Pancreas (tissue), 10 donors: ENCODE results near the gene MRC2. TPM values are rescaled to one million over a fixed set of nuclear protein-coding genes. Genes with fewer than 3 reads are reported as not detected.
A peak's percentile ranks its signal among the peaks of the same experiment; 100 is the strongest.

Experiments
- ATAC-seq, 4 donors: fragments of 200-7000 bp; cut with Tn5 transposase; one replicate each; pipeline versions ENCODE4 v1.8.0 to v1.9.1; 2020; ENCODE audit warnings: mild to moderate bottlenecking in 4 of 4, moderate library complexity in 4 of 4
- DNase-seq, 6 donors: peaks; one replicate each; pipeline ENCODE4 v3.0.0-alpha.2; 2020
- FAIRE-seq: peaks from 2 replicates; lab custom pipeline; 2012; peaks lifted over from hg19 to GRCh38; lab: Jason Lieb, UNC
- H3K27ac ChIP-seq, 4 donors: fragments of 200-600 bp; sonication (generic); 1 replicate in 3 of 4; 2 replicates in 1 of 4; pipeline versions ENCODE4 v1.5.0 to v1.8.0; 2020
- H3K27me3 ChIP-seq, 4 donors: fragments of 200-600 bp; one replicate each; pipeline ENCODE4 v1.8.0; 2021
- H3K36me3 ChIP-seq, 3 donors: fragments of 200-600 bp; sonication (generic) in 1 of 3; one replicate each; pipeline versions ENCODE4 v1.5.0 to v1.8.0; 2020 to 2021
- H3K4me1 ChIP-seq, 3 donors: fragments of 200-600 bp; one replicate each; pipeline ENCODE4 v1.8.0; 2021
- H3K4me3 ChIP-seq, 4 donors: fragments of 200-600 bp; sonication (generic) in 2 of 4; one replicate each; pipeline versions ENCODE4 v1.5.0 to v1.8.0; 2020 to 2021
- H3K9me3 ChIP-seq, 4 donors: fragments of 200-600 bp; one replicate each; pipeline ENCODE4 v1.8.0; 2021
- CTCF ChIP-seq, 4 donors: fragments of 200-600 bp; sonication (generic) in 3 of 4; IDR thresholded peaks; one replicate each; pipeline versions ENCODE4 v1.5.0 to v1.8.0; 2021; ENCODE audit warnings: antibody characterized with exemption in 4 of 4
- WGBS, 2 donors: extraction: QIAGEN DNeasy Blood & Tissue Kit; methylation state at CpG; one replicate each; pipeline ENCODE4 v1.1.7; 2013; 5-methylcytosine and 5-hydroxymethylcytosine counted together
- intact Hi-C, 3 donors: fragments of 100-400 bp; cut with DNase I; formaldehyde crosslinking; loops; one replicate each; pipeline versions ENCODE4 v1.11.1 to v1.14.2; 2022
- polyA plus RNA-seq, 2 donors: library from polyadenylated mRNA; stranded (reverse); fragments of 200-250 nt; gene quantifications; one replicate each; pipeline ENCODE4 v1.2.3, GENCODE V29; 2013
- total RNA-seq, 6 donors: library from RNA; stranded (reverse); fragmentation: NEBNext Ultra II Directional in 4 of 6; extraction: Animal tissue kit (Norgen Biotek cat#: 25700) in 4 of 6; gene quantifications; one replicate each; pipeline versions ENCODE4 v1.2.1 to v1.2.4, GENCODE V29; 2021 to 2023
- donor health status: healthy with polysubstance abuse.
- donor health status: DM: no; HTN: no; CAD: no; lungs with moderate emphysema.
- donor health status: DM: no; HTN: no; CAD: no.
- donor health status: control.
- donor health status: control.
- donor health status: Bipolar disorder and iron deficiency.
- donor health status: DM: yes; HTN: yes; CAD: no.
- donor health status: DM: no; HTN: no; CAD: no.
- donor health status: DM: no; HTN: no; CAD: no.
- donor health status: DM: yes; HTN: yes; CAD: no.

MRC2 gene
- total and polyA plus RNA-seq, 8 donors = 1.6 to 25.4 (median 5.1) TPM

GRCh38 chr17:62705778-62706597, 78.5 kb downstream of the MRC2 start:
- ATAC-seq = peak in 2 of 4 donors; percentile 9 to 40
- Histone ChIP-seq H3K4me3 (no peak overlapping the region), H3K27me3 (no peaks in the 10 kb centered on the region), H3K9me3 (no peaks in the 10 kb centered on the region), H3K27ac (peak overlapping the region in 3 of 4 donors; percentile 22 to 84 (median 24)), H3K4me1 (peaks cover 0 to 14% (median 0%) of the 10 kb centered on the region in 3 donors), H3K36me3 (no peaks in the 10 kb centered on the region)
- FAIRE-seq = no peak
- no peak for TF ChIP-seq CTCF (IDR thresholded peaks at IDR 0.05)
- intact Hi-C loops = loop anchor here in 1 of 3 donors (10.0 kb wide), 1 partner anchor 259 kb away; the partner anchor contains the start of gene TANC2
- WGBS, 2 donors = 31 to 32% methylated on average over 14 of the region's 14 CpGs
- peak in 2 of 6 donors; percentile 25 to 33 for DNase-seq

- FAIRE-seq = no peak
Measured at GRCh38 chr17:62706598-62707424, 79.3 kb downstream of the MRC2 start.

GRCh38 chr17:62707425-62707739, 79.9 kb downstream of the MRC2 start:
- 87 to 88% methylated on average over 9 of the region's 9 CpGs for WGBS, 2 donors
- TF ChIP-seq CTCF (IDR thresholded peaks at IDR 0.05) = no peak
- DNase-seq (no peak), ATAC-seq (no peak), FAIRE-seq (no peak)
- no peaks in the 10 kb centered on the region for H3K9me3 ChIP-seq
- intact Hi-C loops = loop anchor here in 1 of 3 donors (10.0 kb wide), 1 partner anchor 257 kb away; the partner anchor contains the start of gene TANC2
- no peaks in the 10 kb centered on the region for H3K27me3 ChIP-seq
- no peak overlapping the region for H3K27ac ChIP-seq
- no peak overlapping the region for H3K4me3 ChIP-seq
- peaks cover 0 to 14% (median 0%) of the 10 kb centered on the region in 3 donors for H3K4me1 ChIP-seq
- no peaks in the 10 kb centered on the region for H3K36me3 ChIP-seq

More at GRCh38 chr17:62706598-62707424, 79.3 kb downstream of the MRC2 start:
- no peak for TF ChIP-seq CTCF (IDR thresholded peaks at IDR 0.05)
- WGBS, 2 donors = 67 to 75% methylated on average over 20 of the region's 20 CpGs
- no peaks in the 10 kb centered on the region for H3K36me3 ChIP-seq
- H3K9me3 ChIP-seq = no peaks in the 10 kb centered on the region
- DNase-seq (no peak), ATAC-seq (no peak)
- intact Hi-C loops = loop anchor here in 1 of 3 donors (10.0 kb wide), 1 partner anchor 258 kb away; the partner anchor contains the start of gene TANC2
- H3K4me1 ChIP-seq = peaks cover 0 to 14% (median 0%) of the 10 kb centered on the region in 3 donors
- no peaks in the 10 kb centered on the region for H3K27me3 ChIP-seq
- no peak overlapping the region for H3K4me3 ChIP-seq
- no peak overlapping the region for H3K27ac ChIP-seq

- no peaks in the 10 kb centered on the region for H3K9me3 ChIP-seq
- 37 to 59% methylated on average over 2 of the region's 2 CpGs for WGBS, 2 donors
- no peak overlapping the region for H3K27ac ChIP-seq
- H3K4me3 ChIP-seq = no peak overlapping the region
- DNase-seq (no peak), ATAC-seq (no peak), FAIRE-seq (no peak)
- H3K4me1 ChIP-seq = peaks cover 0 to 9% (median 0%) of the 10 kb centered on the region in 3 donors
- no peaks in the 10 kb centered on the region for H3K27me3 ChIP-seq
- intact Hi-C loops = loop anchor here in 1 of 3 donors (10.0 kb wide), 1 partner anchor 256 kb away; the partner anchor contains the start of gene TANC2
- H3K36me3 ChIP-seq = no peaks in the 10 kb centered on the region
- TF ChIP-seq CTCF (IDR thresholded peaks at IDR 0.05) = no peak
Measured at GRCh38 chr17:62708587-62708986, 81.1 kb downstream of the MRC2 start.
